GM23338 (cell line): Measurements from ENCODE around the gene GIPC1. TPM values are rescaled to one million over a fixed set of nuclear protein-coding genes. Genes with fewer than 3 reads are reported as not detected.

Experiments
- ATAC-seq: fragments of 200-7000 bp; cut with Tn5 transposase; 3 replicates; pipeline ENCODE4 v1.9.1; 2020
- DNase-seq: peaks from one replicate; pipeline ENCODE4 v3.0.0-alpha.2; 2015; ENCODE audit warnings: low spot score
- H2AFZ ChIP-seq: fragments of 200-600 bp; sonication (generic); 2 replicates; pipeline ENCODE4 v1.8.0; 2016; ENCODE audit warnings: antibody characterized with exemption, mild to moderate bottlenecking, moderate library complexity
- H3F3A ChIP-seq: fragments of 200-600 bp; sonication (generic); replicated peaks from 2 replicates; pipeline ENCODE4 v1.8.0; 2017; ENCODE audit warnings: antibody characterized with exemption, mixed run types, low read depth
- H3K27ac ChIP-seq: fragments of 200-600 bp; sonication (generic); 2 replicates; pipeline ENCODE4 v1.6.1; 2016; ENCODE audit warnings: low read depth
- H3K27me3 ChIP-seq: fragments of 200-600 bp; sonication (generic); 2 replicates; pipeline ENCODE4 v1.8.0; 2016; ENCODE audit warnings: mild to moderate bottlenecking, mixed run types, moderate library complexity; ENCODE audit not compliant: insufficient read depth
- H3K36me3 ChIP-seq: fragments of 200-600 bp; sonication (generic); 2 replicates; pipeline ENCODE4 v1.8.0; 2016; ENCODE audit warnings: mild to moderate bottlenecking; ENCODE audit not compliant: insufficient read depth
- H3K4me1 ChIP-seq: fragments of 200-600 bp; sonication (generic); 2 replicates; pipeline ENCODE4 v1.8.0; 2016; ENCODE audit warnings: mild to moderate bottlenecking, moderate library complexity; ENCODE audit not compliant: insufficient read depth
- H3K4me2 ChIP-seq: fragments of 200-600 bp; sonication (generic); 2 replicates; pipeline ENCODE4 v1.7.1; 2017; ENCODE audit warnings: mixed run types
- H3K4me3 ChIP-seq: fragments of 200-600 bp; sonication (generic); 2 replicates; pipeline ENCODE4 v1.6.1; 2016; ENCODE audit warnings: mixed run types
- H3K79me2 ChIP-seq: fragments of 200-600 bp; sonication (generic); replicated peaks from 2 replicates; pipeline ENCODE4 v1.8.0; 2017; ENCODE audit warnings: mild to moderate bottlenecking; ENCODE audit not compliant: insufficient read depth
- H3K9me2 ChIP-seq: fragments of 200-600 bp; sonication (generic); 2 replicates; pipeline ENCODE4 v1.8.0; 2017; ENCODE audit not compliant: insufficient read depth
- H4K20me1 ChIP-seq: fragments of 200-600 bp; sonication (generic); replicated peaks from 2 replicates; pipeline ENCODE4 v1.8.0; 2017; ENCODE audit warnings: mild to moderate bottlenecking; ENCODE audit not compliant: insufficient read depth
- H3K27ac Mint-ChIP-seq: 2 replicates; pipeline ENCODE4 v1.8.0; 2020; ENCODE audit warnings: inconsistent platforms, mild to moderate bottlenecking, moderate library complexity, mixed read lengths
- H3K27me3 Mint-ChIP-seq: 3 replicates; pipeline ENCODE4 v1.8.0; 2022; ENCODE audit warnings: low read depth, mild to moderate bottlenecking, moderate library complexity, mixed read lengths, inconsistent platforms; ENCODE audit not compliant: insufficient read depth, poor library complexity
- H3K36me3 Mint-ChIP-seq: 3 replicates; pipeline ENCODE4 v1.8.0; 2021; ENCODE audit warnings: low read depth, mild to moderate bottlenecking, inconsistent platforms, moderate library complexity, mixed read lengths
- H3K4me1 Mint-ChIP-seq: 3 replicates; pipeline ENCODE4 v1.8.0; 2020; ENCODE audit warnings: mild to moderate bottlenecking, inconsistent platforms, mixed read lengths
- H3K4me3 Mint-ChIP-seq: 3 replicates; pipeline ENCODE4 v1.8.0; 2021; ENCODE audit warnings: moderate library complexity, mild to moderate bottlenecking, inconsistent platforms, mixed read lengths
- H3K9me3 Mint-ChIP-seq: 3 replicates; pipeline ENCODE4 v1.8.0; 2020; ENCODE audit warnings: moderate library complexity, mild to moderate bottlenecking, inconsistent platforms, mixed read lengths
- EZH2 ChIP-seq: fragments of 200-600 bp; sonication (generic); IDR thresholded peaks from one replicate; pipeline ENCODE4 v1.8.0; 2017; ENCODE audit warnings: antibody characterized with exemption, mild to moderate bottlenecking, low read depth; ENCODE audit not compliant: unreplicated experiment
- EZH2phosphoT487 ChIP-seq: fragments of 200-600 bp; sonication (generic); IDR thresholded peaks from one replicate; pipeline ENCODE4 v1.8.1; 2018; ENCODE audit warnings: antibody characterized with exemption; ENCODE audit not compliant: unreplicated experiment
- POLR2AphosphoS5 ChIP-seq: IDR thresholded peaks from 2 replicates; pipeline ENCODE4 v1.6.1; 2016; ENCODE audit warnings: antibody characterized with exemption, low read depth
- REST ChIP-seq: IDR thresholded peaks from one replicate; pipeline ENCODE4 v1.6.1; 2018; ENCODE audit warnings: antibody characterized with exemption; ENCODE audit not compliant: unreplicated experiment
- ZNF114 ChIP-seq: fragments of 250-450 bp; sonication (Bioruptor Pico); IDR thresholded peaks from 2 replicates; pipeline ENCODE4 v1.5.0; 2020; ENCODE audit warnings: mild to moderate bottlenecking, moderate library complexity
- polyA plus RNA-seq: library from polyadenylated mRNA; unstranded; fragments of >200 nt; fragmentation: Nextera tagmentation; extraction: Ambion mirVana; gene quantifications from 2 replicates; pipeline ENCODE4 v1.2.1, GENCODE V29; 2016
- total RNA-seq: library from RNA; depleted of rRNA; stranded (reverse); fragments of >200 nt; shearing (Covaris generic); gene quantifications from 2 replicates; pipeline ENCODE4 v1.2.3, GENCODE V29; 2014
- TF ChIP-seq, protein P1 (sequence below), 2 experiments: fragments of 200-600 bp in 1 of 2; sonication (generic) in 1 of 2; conservative IDR thresholded peaks; 2 replicates each; pipeline versions ENCODE4 v1.5.1 to v1.6.1; 2016 to 2017; ENCODE audit warnings: antibody characterized with exemption in 2 of 2, low read depth in 2 of 2, mild to moderate bottlenecking in 2 of 2, moderate library complexity in 1 of 2
- TF ChIP-seq, protein P2 (sequence below): fragments of 250-450 bp; sonication (Bioruptor Pico); IDR thresholded peaks from 2 replicates; pipeline ENCODE4 v1.5.0; 2020; ENCODE audit warnings: mild to moderate bottlenecking, moderate library complexity

The GIPC1 gene
- total and polyA plus RNA-seq, 2 experiments from 2014 or later: 51.6 to 106 TPM

GRCh38 chr19:14507704-14508542 is 12.0 kb upstream of the GIPC1 start:
- no peaks in the 10 kb centered on the region for H3K9me3 Mint-ChIP-seq
- Histone ChIP-seq H3F3A (0 out of 2 replicates have a peak, but pooled peaks cover 4% of the 10 kb centered on the region), H3K9me2 (no peaks in the 10 kb centered on the region), H3K4me2 (no peak overlapping the region), H3K27ac (no peak overlapping the region), H3K4me3 (no peak overlapping the region), H3K36me3 (no peaks in the 10 kb centered on the region), H3K27me3 (no peaks in the 10 kb centered on the region), H2AFZ (no peak overlapping the region), H4K20me1 (no peaks in the 10 kb centered on the region), H3K79me2 (no peaks in the 10 kb centered on the region), H3K4me1 (peaks cover 7% of the 10 kb centered on the region; the same call in 1 of the 2 replicates)
- no peak for ATAC-seq
- H3K36me3 Mint-ChIP-seq: no peaks in the 10 kb centered on the region
- peaks cover 13% of the 10 kb centered on the region for H3K4me1 Mint-ChIP-seq
- peaks cover 15% of the 10 kb centered on the region for H3K27me3 Mint-ChIP-seq
- TF ChIP-seq POLR2AphosphoS5: no peak
- no peak for TF ChIP-seq REST
- TF ChIP-seq, protein P1, sequence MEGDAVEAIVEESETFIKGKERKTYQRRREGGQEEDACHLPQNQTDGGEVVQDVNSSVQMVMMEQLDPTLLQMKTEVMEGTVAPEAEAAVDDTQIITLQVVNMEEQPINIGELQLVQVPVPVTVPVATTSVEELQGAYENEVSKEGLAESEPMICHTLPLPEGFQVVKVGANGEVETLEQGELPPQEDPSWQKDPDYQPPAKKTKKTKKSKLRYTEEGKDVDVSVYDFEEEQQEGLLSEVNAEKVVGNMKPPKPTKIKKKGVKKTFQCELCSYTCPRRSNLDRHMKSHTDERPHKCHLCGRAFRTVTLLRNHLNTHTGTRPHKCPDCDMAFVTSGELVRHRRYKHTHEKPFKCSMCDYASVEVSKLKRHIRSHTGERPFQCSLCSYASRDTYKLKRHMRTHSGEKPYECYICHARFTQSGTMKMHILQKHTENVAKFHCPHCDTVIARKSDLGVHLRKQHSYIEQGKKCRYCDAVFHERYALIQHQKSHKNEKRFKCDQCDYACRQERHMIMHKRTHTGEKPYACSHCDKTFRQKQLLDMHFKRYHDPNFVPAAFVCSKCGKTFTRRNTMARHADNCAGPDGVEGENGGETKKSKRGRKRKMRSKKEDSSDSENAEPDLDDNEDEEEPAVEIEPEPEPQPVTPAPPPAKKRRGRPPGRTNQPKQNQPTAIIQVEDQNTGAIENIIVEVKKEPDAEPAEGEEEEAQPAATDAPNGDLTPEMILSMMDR (conservative IDR thresholded peaks at IDR 0.05; ENCODE audit: low read depth in 2 of 2): no peak
- TF ChIP-seq, protein P2, sequence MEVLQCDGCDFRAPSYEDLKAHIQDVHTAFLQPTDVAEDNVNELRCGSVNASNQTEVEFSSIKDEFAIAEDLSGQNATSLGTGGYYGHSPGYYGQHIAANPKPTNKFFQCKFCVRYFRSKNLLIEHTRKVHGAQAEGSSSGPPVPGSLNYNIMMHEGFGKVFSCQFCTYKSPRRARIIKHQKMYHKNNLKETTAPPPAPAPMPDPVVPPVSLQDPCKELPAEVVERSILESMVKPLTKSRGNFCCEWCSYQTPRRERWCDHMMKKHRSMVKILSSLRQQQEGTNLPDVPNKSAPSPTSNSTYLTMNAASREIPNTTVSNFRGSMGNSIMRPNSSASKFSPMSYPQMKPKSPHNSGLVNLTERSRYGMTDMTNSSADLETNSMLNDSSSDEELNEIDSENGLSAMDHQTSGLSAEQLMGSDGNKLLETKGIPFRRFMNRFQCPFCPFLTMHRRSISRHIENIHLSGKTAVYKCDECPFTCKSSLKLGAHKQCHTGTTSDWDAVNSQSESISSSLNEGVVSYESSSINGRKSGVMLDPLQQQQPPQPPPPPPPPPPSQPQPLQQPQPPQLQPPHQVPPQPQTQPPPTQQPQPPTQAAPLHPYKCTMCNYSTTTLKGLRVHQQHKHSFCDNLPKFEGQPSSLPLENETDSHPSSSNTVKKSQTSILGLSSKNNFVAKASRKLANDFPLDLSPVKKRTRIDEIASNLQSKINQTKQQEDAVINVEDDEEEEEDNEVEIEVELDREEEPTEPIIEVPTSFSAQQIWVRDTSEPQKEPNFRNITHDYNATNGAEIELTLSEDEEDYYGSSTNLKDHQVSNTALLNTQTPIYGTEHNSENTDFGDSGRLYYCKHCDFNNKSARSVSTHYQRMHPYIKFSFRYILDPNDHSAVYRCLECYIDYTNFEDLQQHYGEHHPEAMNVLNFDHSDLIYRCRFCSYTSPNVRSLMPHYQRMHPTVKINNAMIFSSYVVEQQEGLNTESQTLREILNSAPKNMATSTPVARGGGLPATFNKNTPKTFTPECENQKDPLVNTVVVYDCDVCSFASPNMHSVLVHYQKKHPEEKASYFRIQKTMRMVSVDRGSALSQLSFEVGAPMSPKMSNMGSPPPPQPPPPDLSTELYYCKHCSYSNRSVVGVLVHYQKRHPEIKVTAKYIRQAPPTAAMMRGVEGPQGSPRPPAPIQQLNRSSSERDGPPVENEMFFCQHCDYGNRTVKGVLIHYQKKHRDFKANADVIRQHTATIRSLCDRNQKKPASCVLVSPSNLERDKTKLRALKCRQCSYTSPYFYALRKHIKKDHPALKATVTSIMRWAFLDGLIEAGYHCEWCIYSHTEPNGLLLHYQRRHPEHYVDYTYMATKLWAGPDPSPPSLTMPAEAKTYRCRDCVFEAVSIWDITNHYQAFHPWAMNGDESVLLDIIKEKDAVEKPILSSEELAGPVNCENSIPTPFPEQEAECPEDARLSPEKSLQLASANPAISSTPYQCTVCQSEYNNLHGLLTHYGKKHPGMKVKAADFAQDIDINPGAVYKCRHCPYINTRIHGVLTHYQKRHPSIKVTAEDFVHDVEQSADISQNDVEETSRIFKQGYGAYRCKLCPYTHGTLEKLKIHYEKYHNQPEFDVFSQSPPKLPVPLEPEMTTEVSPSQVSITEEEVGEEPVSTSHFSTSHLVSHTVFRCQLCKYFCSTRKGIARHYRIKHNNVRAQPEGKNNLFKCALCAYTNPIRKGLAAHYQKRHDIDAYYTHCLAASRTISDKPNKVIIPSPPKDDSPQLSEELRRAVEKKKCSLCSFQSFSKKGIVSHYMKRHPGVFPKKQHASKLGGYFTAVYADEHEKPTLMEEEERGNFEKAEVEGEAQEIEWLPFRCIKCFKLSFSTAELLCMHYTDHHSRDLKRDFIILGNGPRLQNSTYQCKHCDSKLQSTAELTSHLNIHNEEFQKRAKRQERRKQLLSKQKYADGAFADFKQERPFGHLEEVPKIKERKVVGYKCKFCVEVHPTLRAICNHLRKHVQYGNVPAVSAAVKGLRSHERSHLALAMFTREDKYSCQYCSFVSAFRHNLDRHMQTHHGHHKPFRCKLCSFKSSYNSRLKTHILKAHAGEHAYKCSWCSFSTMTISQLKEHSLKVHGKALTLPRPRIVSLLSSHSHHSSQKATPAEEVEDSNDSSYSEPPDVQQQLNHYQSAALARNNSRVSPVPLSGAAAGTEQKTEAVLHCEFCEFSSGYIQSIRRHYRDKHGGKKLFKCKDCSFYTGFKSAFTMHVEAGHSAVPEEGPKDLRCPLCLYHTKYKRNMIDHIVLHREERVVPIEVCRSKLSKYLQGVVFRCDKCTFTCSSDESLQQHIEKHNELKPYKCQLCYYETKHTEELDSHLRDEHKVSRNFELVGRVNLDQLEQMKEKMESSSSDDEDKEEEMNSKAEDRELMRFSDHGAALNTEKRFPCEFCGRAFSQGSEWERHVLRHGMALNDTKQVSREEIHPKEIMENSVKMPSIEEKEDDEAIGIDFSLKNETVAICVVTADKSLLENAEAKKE: no peak
- no peak for TF ChIP-seq EZH2phosphoT487
- TF ChIP-seq ZNF114: no peak
- TF ChIP-seq EZH2: no peak
- H3K4me3 Mint-ChIP-seq: no peak overlapping the region
- DNase-seq: no peak
- no peak overlapping the region for H3K27ac Mint-ChIP-seq
